ENCODE data around the gene SYTL3. TPM values are rescaled to one million over a fixed set of nuclear protein-coding genes. Genes with fewer than 3 reads are reported as not detected.

The SYTL3 gene
- total RNA-seq, 6 experiments from 2014 or later, result 3.1 to 5.7 (median 3.9) TPM

- Mint-ChIP-seq H3K27me3 (ENCODE audit: insufficient read depth) (peaks cover 3% of the 10 kb centered on the region; the same call in 1 of the 2 replicates), H3K4me3 (no peak overlapping the region), H3K4me1 (ENCODE audit: low read depth) (peaks cover 75% of the 10 kb centered on the region), H3K36me3 (ENCODE audit: low read depth) (peaks cover 10% of the 10 kb centered on the region), H3K27ac (peak overlapping the region; percentile 11; the same call in 1 of the 2 replicates), H3K9me3 (no peaks in the 10 kb centered on the region)
- TF ChIP-seq CTCF (IDR thresholded peaks at IDR 0.05), result no peak
- DNase-seq, result no peak
These were observed 151.9 kb downstream of the SYTL3 start for GRCh38 chr6:158801655-158802294.

GRCh38 chr6:158803733-158804143 lies 153.9 kb downstream of the SYTL3 start:
- TF ChIP-seq CTCF (IDR thresholded peaks at IDR 0.05), result no peak
- peak overlapping the region; percentile 44 for H3K4me3 Mint-ChIP-seq
- H3K27me3 Mint-ChIP-seq (ENCODE audit: insufficient read depth), result peaks cover 5% of the 10 kb centered on the region
- peak overlapping the region; percentile 74 for H3K27ac Mint-ChIP-seq
- no peaks in the 10 kb centered on the region for H3K9me3 Mint-ChIP-seq
- H3K36me3 Mint-ChIP-seq (ENCODE audit: low read depth), result peaks cover 24% of the 10 kb centered on the region
- peaks cover 60% of the 10 kb centered on the region for H3K4me1 Mint-ChIP-seq (ENCODE audit: low read depth)
- DNase-seq, result no peak

- Mint-ChIP-seq H3K36me3 (ENCODE audit: low read depth) (peaks cover 27% of the 10 kb centered on the region), H3K9me3 (no peaks in the 10 kb centered on the region), H3K27ac (peak overlapping the region; percentile 74), H3K27me3 (ENCODE audit: insufficient read depth) (peaks cover 5% of the 10 kb centered on the region), H3K4me3 (peak overlapping the region; percentile 44; the same call in 1 of the 2 replicates), H3K4me1 (ENCODE audit: low read depth) (peaks cover 55% of the 10 kb centered on the region)
- DNase-seq, result no peak
- no peak for TF ChIP-seq CTCF (IDR thresholded peaks at IDR 0.05)
These were observed 154.4 kb downstream of the SYTL3 start for GRCh38 chr6:158804207-158804606.

- H3K36me3 Mint-ChIP-seq (ENCODE audit: low read depth), result peaks cover 27% of the 10 kb centered on the region
- H3K4me3 Mint-ChIP-seq, result no peak overlapping the region
- DNase-seq, result no peak
- TF ChIP-seq CTCF (IDR thresholded peaks at IDR 0.05), result no peak
- peak overlapping the region; percentile 8; the same call in 1 of the 2 replicates for H3K27ac Mint-ChIP-seq
- peaks cover 49% of the 10 kb centered on the region for H3K4me1 Mint-ChIP-seq (ENCODE audit: low read depth)
- H3K9me3 Mint-ChIP-seq, result no peaks in the 10 kb centered on the region
- H3K27me3 Mint-ChIP-seq (ENCODE audit: insufficient read depth), result peaks cover 5% of the 10 kb centered on the region
These were observed 156.0 kb downstream of the SYTL3 start for GRCh38 chr6:158805698-158806377.

DNA sequence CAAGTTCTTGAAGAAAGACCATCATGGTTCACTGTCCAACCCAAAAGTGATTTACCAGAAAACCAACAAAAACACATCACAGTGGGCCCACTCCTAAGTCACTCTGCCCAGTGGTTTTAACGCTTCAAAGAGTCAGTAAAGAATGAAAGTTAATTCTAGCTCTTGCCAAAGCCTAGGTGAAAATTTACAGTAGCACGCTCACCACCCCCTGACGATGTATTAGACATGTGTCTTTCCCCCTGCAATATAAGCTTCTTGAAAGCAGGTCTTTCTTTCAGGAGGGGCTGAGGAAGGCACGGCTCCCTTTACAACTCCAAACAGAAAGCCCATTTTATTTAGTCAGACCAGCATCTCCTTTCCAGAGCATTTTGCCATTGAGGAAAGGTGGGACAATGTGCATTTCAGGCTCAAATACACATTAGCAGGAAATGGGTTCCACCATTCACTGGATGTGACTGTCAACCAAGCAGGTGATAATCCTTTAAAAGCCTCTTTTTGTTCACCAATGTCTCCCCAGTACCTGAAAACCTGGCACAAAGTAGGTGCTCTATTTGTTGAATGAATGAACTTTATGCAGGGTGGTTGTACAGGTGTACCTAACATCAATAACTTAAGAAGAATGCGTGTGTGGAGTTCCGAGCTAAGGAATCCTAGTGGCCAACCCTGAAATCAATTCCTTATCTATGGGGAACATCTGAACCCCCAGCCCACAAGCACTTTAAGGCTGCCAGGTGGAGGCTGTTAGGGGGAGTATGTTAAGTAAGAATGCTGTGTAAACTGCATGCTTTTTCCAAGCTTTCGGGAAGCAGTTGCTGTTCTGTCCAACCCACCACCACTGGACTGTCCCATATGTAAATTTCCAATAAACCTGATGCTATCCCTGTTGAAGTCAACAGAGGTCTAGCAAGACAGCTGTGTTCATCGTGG lies 157.9 kb downstream of the SYTL3 start:
- TF ChIP-seq CTCF (IDR thresholded peaks at IDR 0.05), result no peak
- H3K27ac Mint-ChIP-seq, result no peak overlapping the region
- peaks cover 7% of the 10 kb centered on the region for H3K27me3 Mint-ChIP-seq (ENCODE audit: insufficient read depth)
- no peaks in the 10 kb centered on the region for H3K9me3 Mint-ChIP-seq
- peaks cover 55% of the 10 kb centered on the region for H3K4me1 Mint-ChIP-seq (ENCODE audit: low read depth)
- H3K4me3 Mint-ChIP-seq, result no peak overlapping the region
- peaks cover 31% of the 10 kb centered on the region for H3K36me3 Mint-ChIP-seq (ENCODE audit: low read depth)
- DNase-seq, result no peak

All from HFFc6 (cell line).